K562 (cell line): ENCODE measurements around the gene RPRM. TPM values are rescaled to one million over a fixed set of nuclear protein-coding genes. Genes with fewer than 3 reads are reported as not detected.

Experiments
- ATAC-seq: fragments of 200-7000 bp; cut with Tn5 transposase; 3 replicates; pipeline ENCODE4 v1.9.1; 2020; ENCODE audit warnings: moderate library complexity
- BruUV-seq: library from RNA; stranded (reverse); fragments of 400-500 nt; replicated peaks from 2 replicates; lab custom pipeline; 2021; lab: Mats Ljungman, UMichigan
- CTCF ChIA-PET: fragments of 300-600 bp; formaldehyde crosslinking; extraction: SDS; loops from one replicate; lab custom pipeline; 2021; ENCODE audit warnings: low intra/inter-chr PET ratio; lab: Yijun Ruan, JAX
- POLR2A ChIA-PET: fragments of 300-600, 350-650 bp; sonication (Branson Sonifier 250); formaldehyde crosslinking; extraction: SDS; loops from one replicate; lab custom pipeline; 2021; ENCODE audit warnings: antibody characterized with exemption, inconsistent platforms; lab: Yijun Ruan, JAX
- DNase-seq, 4 experiments: peaks; one replicate each; pipeline versions ENCODE4 v3.0.0 to v3.0.0-alpha.2; 2011 to 2018; ENCODE audit warnings: low spot score in 3 of 4, mixed read lengths in 3 of 4; ENCODE audit errors: extremely low read depth in 1 of 4
- FAIRE-seq: peaks from 2 replicates; lab custom pipeline; 2011; peaks lifted over from hg19 to GRCh38; lab: Jason Lieb, UNC
- H2AFZ ChIP-seq: 2 replicates; pipeline ENCODE4 v1.6.0; 2011; ENCODE audit warnings: low read depth, low read length, control low read depth, inconsistent platforms
- H3K27ac ChIP-seq: fragments of 200-600 bp; 3 replicates; pipeline ENCODE4 v1.8.0; 2011; ENCODE audit warnings: low read depth, mild to moderate bottlenecking, control low read depth, inconsistent platforms, low read length, moderate library complexity, mixed read lengths; ENCODE audit errors: extremely low read depth
- H3K27me3 ChIP-seq, 2 experiments: fragments of 300-600 bp in 1 of 2; 2 replicates in 1 of 2; 3 replicates in 1 of 2; pipeline versions ENCODE4 v1.6.0 to v1.8.0; 2011; ENCODE audit warnings: inconsistent platforms in 2 of 2, low read length in 2 of 2, mild to moderate bottlenecking in 1 of 2, mixed read lengths in 1 of 2, moderate library complexity in 1 of 2; ENCODE audit not compliant: control insufficient read depth in 2 of 2, insufficient read depth in 2 of 2
- H3K36me3 ChIP-seq: fragments of 300-600 bp; 3 replicates; pipeline ENCODE4 v1.8.0; 2011; ENCODE audit warnings: mild to moderate bottlenecking, low read length, inconsistent platforms; ENCODE audit not compliant: control insufficient read depth, insufficient read depth
- H3K4me1 ChIP-seq, 2 experiments: fragments of 200-600 bp in 1 of 2; replicated peaks in 1 of 2; 2 replicates in 1 of 2; 3 replicates in 1 of 2; pipeline versions ENCODE4 v1.5.1 to v1.8.0; 2011; ENCODE audit warnings: inconsistent platforms in 2 of 2, low read length in 2 of 2, mild to moderate bottlenecking in 1 of 2, mixed read lengths in 1 of 2, moderate library complexity in 1 of 2; ENCODE audit not compliant: control insufficient read depth in 2 of 2, insufficient read depth in 2 of 2
- H3K4me2 ChIP-seq: 2 replicates; pipeline ENCODE4 v1.6.1; 2011; ENCODE audit warnings: low read length, control low read depth, inconsistent platforms, mixed read lengths; ENCODE audit not compliant: insufficient read depth
- H3K4me3 ChIP-seq: fragments of 200-600 bp; sonication (generic), shearing (Covaris generic); 2 replicates; pipeline ENCODE4 v1.5.1; 2016; ENCODE audit warnings: control low read depth, inconsistent platforms
- H3K79me2 ChIP-seq: fragments of 200-600 bp; 3 replicates; pipeline ENCODE4 v1.8.0; 2011; ENCODE audit warnings: low read length, inconsistent platforms; ENCODE audit not compliant: control insufficient read depth, insufficient read depth
- H3K9ac ChIP-seq, 2 experiments: 2 replicates each; pipeline versions ENCODE4 v1.6.0 to v1.6.1; 2011; ENCODE audit warnings: low read depth in 2 of 2, low read length in 2 of 2, control low read depth in 1 of 2, inconsistent platforms in 1 of 2, mild to moderate bottlenecking in 1 of 2, mixed read lengths in 1 of 2; ENCODE audit not compliant: insufficient read depth in 1 of 2
- H3K9me1 ChIP-seq: one replicate; pipeline ENCODE4 v1.6.0; 2011; ENCODE audit warnings: inconsistent platforms, mild to moderate bottlenecking, low read length, moderate library complexity; ENCODE audit not compliant: control insufficient read depth, insufficient read depth
- H3K9me3 ChIP-seq: replicated peaks from 2 replicates; pipeline ENCODE4 v1.5.1; 2011; ENCODE audit warnings: low read depth, low read length, inconsistent platforms; ENCODE audit not compliant: control insufficient read depth, insufficient read depth
- H4K20me1 ChIP-seq: replicated peaks from 2 replicates; pipeline ENCODE4 v1.6.1; 2011; ENCODE audit warnings: low read length, inconsistent platforms, mixed read lengths; ENCODE audit not compliant: control insufficient read depth, insufficient read depth
- CBX5 ChIP-seq: IDR thresholded peaks from 2 replicates; pipeline ENCODE4 v1.6.1; 2014; ENCODE audit warnings: low read depth, borderline replicate concordance
- FOXP1 ChIP-seq: sonication (generic); formaldehyde crosslinking; IDR thresholded peaks from 2 replicates; pipeline ENCODE4 v1.8.0; 2022; ENCODE audit warnings: mild to moderate bottlenecking, missing genetic modification reagents
- TAF9B ChIP-seq: fragments of 450-650 bp; IDR thresholded peaks from 2 replicates; pipeline ENCODE4 v1.6.1; 2018; ENCODE audit warnings: mild to moderate bottlenecking; ENCODE audit not compliant: partially characterized antibody
- THAP12 ChIP-seq: fragments of 250-450 bp; sonication (Bioruptor Pico); IDR thresholded peaks from 2 replicates; pipeline ENCODE4 v1.9.0; 2021; ENCODE audit warnings: mild to moderate bottlenecking, inconsistent platforms
- ZBTB33 ChIP-seq: sonication (generic); formaldehyde crosslinking; IDR thresholded peaks from 2 replicates; pipeline ENCODE4 v1.8.1; 2023; ENCODE audit warnings: mild to moderate bottlenecking, missing genetic modification reagents
- ZNF609 ChIP-seq: sonication (generic); formaldehyde crosslinking; IDR thresholded peaks from 2 replicates; pipeline ENCODE4 v1.8.1; 2023; ENCODE audit warnings: missing genetic modification reagents, mild to moderate bottlenecking, borderline replicate concordance
- ZNF707 ChIP-seq: fragments of 250-450 bp; sonication (Bioruptor Pico); conservative IDR thresholded peaks from 2 replicates; pipeline ENCODE4 v1.8.0; 2022; ENCODE audit warnings: inconsistent platforms, mild to moderate bottlenecking, moderate library complexity
- WGBS: fragments of 100-300 bp; shearing (Covaris generic); methylation state at CpG from one replicate; pipeline ENCODE4 v1.1.6; 2016; ENCODE audit warnings: low coverage, mixed read lengths; ENCODE audit not compliant: insufficient coverage; ENCODE audit errors: missing lambda C conversion rate; 5-methylcytosine and 5-hydroxymethylcytosine counted together
- in situ Hi-C: fragments of 300-500 bp; cut with MboI; formaldehyde crosslinking; loops from 4 replicates; pipeline ENCODE4 v1.15.0; 2018; ENCODE audit warnings: inconsistent platforms, mixed read lengths
- intact Hi-C: fragments of 100-400 bp; cut with micrococcal nuclease; formaldehyde crosslinking; loops from 2 replicates; pipeline ENCODE4 v1.14.2; 2022
- polyA plus RNA-seq, 8 experiments: library from polyadenylated mRNA; depleted of rRNA in 4 of 8; stranded (reverse) in 5 of 8; unstranded in 3 of 8; fragments of >200 nt; fragmentation: Nextera tagmentation in 2 of 8; fragmentation: Illumina TruSeq in 1 of 8; extraction: Ambion mirVana in 2 of 8; extraction: Trizol in 1 of 8; gene quantifications; 2 replicates each; pipeline versions ENCODE4 v1.2.1 to v1.2.3, GENCODE V29; 2011 to 2014; ENCODE audit warnings: inconsistent platforms in 1 of 8, missing spikeins in 1 of 8
- total RNA-seq, 7 experiments: library from RNA; depleted of rRNA in 6 of 7; stranded (reverse); fragments of >200 nt in 6 of 7; fragmentation: Illumina TruSeq in 2 of 7; extraction: Trizol in 2 of 7; gene quantifications; 2 replicates each; pipeline versions ENCODE4 v1.2.1 to v1.2.3, GENCODE V29; 2011 to 2021; ENCODE audit warnings: low replicate concordance in 1 of 7
- TF ChIP-seq, protein P1 (sequence below): sonication (generic); IDR thresholded peaks from 2 replicates; pipeline ENCODE4 v1.6.1; 2016
- TF ChIP-seq, protein P2 (sequence below): sonication (generic); formaldehyde crosslinking; IDR thresholded peaks from 2 replicates; pipeline ENCODE4 v1.8.0; 2022; ENCODE audit warnings: missing genetic modification reagents, mild to moderate bottlenecking, moderate library complexity, borderline replicate concordance

RPRM gene
- total and polyA plus RNA-seq, 9 of the 15 experiments (the other 6 are each of a cell fraction or from before 2014, with no cell fraction given) = not detected

- TF ChIP-seq, protein P1, sequence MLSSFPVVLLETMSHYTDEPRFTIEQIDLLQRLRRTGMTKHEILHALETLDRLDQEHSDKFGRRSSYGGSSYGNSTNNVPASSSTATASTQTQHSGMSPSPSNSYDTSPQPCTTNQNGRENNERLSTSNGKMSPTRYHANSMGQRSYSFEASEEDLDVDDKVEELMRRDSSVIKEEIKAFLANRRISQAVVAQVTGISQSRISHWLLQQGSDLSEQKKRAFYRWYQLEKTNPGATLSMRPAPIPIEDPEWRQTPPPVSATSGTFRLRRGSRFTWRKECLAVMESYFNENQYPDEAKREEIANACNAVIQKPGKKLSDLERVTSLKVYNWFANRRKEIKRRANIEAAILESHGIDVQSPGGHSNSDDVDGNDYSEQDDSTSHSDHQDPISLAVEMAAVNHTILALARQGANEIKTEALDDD = no peak
These were observed 7.7 kb downstream of the RPRM start (continued) for GRCh38 chr2:153470867-153471266.

GRCh38 chr2:153464395-153464794 is 14.2 kb downstream of the RPRM start:
- no peak overlapping the region for H2AFZ ChIP-seq
- no peak overlapping the region for H3K27ac ChIP-seq
- ATAC-seq (no peak), DNase-seq (no peak), FAIRE-seq (no peak)
- intact Hi-C loops (no loop called here), in situ Hi-C loops (no loop called here)
- CTCF ChIA-PET = no interaction called here
- no peak overlapping the region for H3K4me2 ChIP-seq
- peaks cover 2% of the 10 kb centered on the region; the same call in 1 of the 2 replicates for H3K9me3 ChIP-seq
- WGBS = 2% methylated on average over 3 of the region's 3 CpGs
- H3K9me1 ChIP-seq = no peaks in the 10 kb centered on the region
- no peaks in the 10 kb centered on the region for H3K4me1 ChIP-seq
- no peaks in the 10 kb centered on the region for H3K36me3 ChIP-seq
- no peak overlapping the region for H3K4me3 ChIP-seq
- H3K27me3 ChIP-seq = no peaks in the 10 kb centered on the region
- H4K20me1 ChIP-seq = no peaks in the 10 kb centered on the region
- BruUV-seq = no TSS peak
- no peaks in the 10 kb centered on the region for H3K79me2 ChIP-seq
- POLR2A ChIA-PET = no interaction called here
- H3K9ac ChIP-seq = no peak overlapping the region
- no peak for TF ChIP-seq ZNF609 (CRISPR knock-in tag)
- no peak for TF ChIP-seq ZBTB33
- TF ChIP-seq, protein P2, sequence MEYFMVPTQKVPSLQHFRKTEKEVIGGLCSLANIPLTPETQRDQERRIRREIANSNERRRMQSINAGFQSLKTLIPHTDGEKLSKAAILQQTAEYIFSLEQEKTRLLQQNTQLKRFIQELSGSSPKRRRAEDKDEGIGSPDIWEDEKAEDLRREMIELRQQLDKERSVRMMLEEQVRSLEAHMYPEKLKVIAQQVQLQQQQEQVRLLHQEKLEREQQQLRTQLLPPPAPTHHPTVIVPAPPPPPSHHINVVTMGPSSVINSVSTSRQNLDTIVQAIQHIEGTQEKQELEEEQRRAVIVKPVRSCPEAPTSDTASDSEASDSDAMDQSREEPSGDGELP (CRISPR knock-in tag) = no peak
- TF ChIP-seq TAF9B = no peak
- no peak for TF ChIP-seq ZNF707 (CRISPR knock-in tag)
- no peak for TF ChIP-seq CBX5
- no peak for TF ChIP-seq FOXP1
- no peak for TF ChIP-seq THAP12
